HEK293 (cell line): Measurements from ENCODE around the gene CELF4.

Experiments used
- CTCF ChIA-PET: fragments of 350-600 bp; formaldehyde crosslinking; extraction: SDS; loops from one replicate; lab custom pipeline; 2021; ENCODE audit warnings: antibody characterized with exemption; lab: Yijun Ruan, JAX
- POLR2A ChIA-PET: fragments of 300-600 bp; formaldehyde crosslinking; extraction: SDS; loops from one replicate; lab custom pipeline; 2020; ENCODE audit warnings: antibody characterized with exemption, inconsistent platforms; lab: Yijun Ruan, JAX
- H3K27ac ChIP-seq: fragments of 200-500 bp; sonication (Bioruptor generic); 2 replicates; pipeline ENCODE4 v1.5.1; 2014; ENCODE audit warnings: low read depth, low read length, control low read depth, inconsistent platforms; ENCODE audit errors: extremely low read depth
- H3K36me3 ChIP-seq, 2 experiments: fragments of 200-500 bp in 1 of 2; sonication (Bioruptor generic) in 1 of 2; 1 replicate in 1 of 2; 2 replicates in 1 of 2; pipeline ENCODE4 v1.5.1; 2014 to 2017; ENCODE audit warnings: inconsistent platforms in 2 of 2, low read length in 2 of 2; ENCODE audit not compliant: control insufficient read depth in 2 of 2, insufficient read depth in 1 of 2
- H3K4me1 ChIP-seq: fragments of 200-500 bp; sonication (Bioruptor generic); 2 replicates; pipeline ENCODE4 v1.5.1; 2014; ENCODE audit warnings: mild to moderate bottlenecking, low read length, inconsistent platforms; ENCODE audit not compliant: control insufficient read depth, insufficient read depth
- H3K4me3 ChIP-seq: 2 replicates; pipeline ENCODE4 v1.5.1; 2011; ENCODE audit warnings: low read depth, mild to moderate bottlenecking, control low read depth, low read length, moderate library complexity
- H3K9me3 ChIP-seq: fragments of 200-500 bp; sonication (Bioruptor generic); 2 replicates; pipeline ENCODE4 v1.5.1; 2014; ENCODE audit warnings: low read depth, low read length, inconsistent platforms; ENCODE audit not compliant: control insufficient read depth, insufficient read depth
- GLI2 ChIP-seq: fragments of 450-650 bp; formaldehyde crosslinking; IDR thresholded peaks from 2 replicates; pipeline ENCODE4; 2017; ENCODE audit warnings: missing biosample characterization, missing genetic modification characterization, low read depth, borderline replicate concordance
- HOXD13 ChIP-seq: sonication (generic); formaldehyde crosslinking; IDR thresholded peaks from 2 replicates; pipeline ENCODE4 v1.8.0; 2022; ENCODE audit warnings: missing genetic modification reagents, borderline replicate concordance
- KLF7 ChIP-seq: fragments of 450-650 bp; formaldehyde crosslinking; IDR thresholded peaks from 2 replicates; pipeline ENCODE4 v1.5.1; 2016; ENCODE audit warnings: missing biosample characterization, missing genetic modification characterization, borderline replicate concordance
- ZBTB17 ChIP-seq: fragments of 450-650 bp; formaldehyde crosslinking; IDR thresholded peaks from 2 replicates; pipeline ENCODE4 v1.5.1; 2016; ENCODE audit warnings: missing biosample characterization, missing genetic modification characterization
- ZFP37 ChIP-seq: fragments of 450-650 bp; formaldehyde crosslinking; IDR thresholded peaks from 2 replicates; pipeline ENCODE4 v1.5.1; 2016; ENCODE audit warnings: missing biosample characterization, missing genetic modification characterization
- ZNF114 ChIP-seq: fragments of 450-650 bp; formaldehyde crosslinking; IDR thresholded peaks from 2 replicates; pipeline ENCODE4 v1.5.0; 2017; ENCODE audit warnings: missing biosample characterization, missing genetic modification characterization
- ZNF155 ChIP-seq: fragments of 450-650 bp; formaldehyde crosslinking; IDR thresholded peaks from 2 replicates; pipeline ENCODE4 v1.5.1; 2016; ENCODE audit warnings: missing biosample characterization, missing genetic modification characterization
- ZNF354C ChIP-seq: fragments of 450-650 bp; formaldehyde crosslinking; IDR thresholded peaks from 2 replicates; pipeline ENCODE4 v1.5.1; 2016; ENCODE audit warnings: missing biosample characterization, missing genetic modification characterization, low read depth, borderline replicate concordance
- ZNF433 ChIP-seq: fragments of 450-650 bp; formaldehyde crosslinking; IDR thresholded peaks from 2 replicates; pipeline ENCODE4 v1.5.1; 2016; ENCODE audit warnings: missing biosample characterization, missing genetic modification characterization, low read depth
- ZNF501 ChIP-seq: fragments of 450-650 bp; formaldehyde crosslinking; IDR thresholded peaks from 2 replicates; pipeline ENCODE4 v1.5.1; 2016; ENCODE audit warnings: missing biosample characterization, missing genetic modification characterization
- ZNF561 ChIP-seq: fragments of 450-650 bp; IDR thresholded peaks from 2 replicates; pipeline ENCODE4 v1.5.1; 2018; ENCODE audit warnings: missing biosample characterization, missing genetic modification characterization, borderline replicate concordance
- ZNF571 ChIP-seq: fragments of 450-650 bp; formaldehyde crosslinking; IDR thresholded peaks from 2 replicates; pipeline ENCODE4 v1.5.0; 2017; ENCODE audit warnings: missing biosample characterization, missing genetic modification characterization
- ZNF843 ChIP-seq: fragments of 450-650 bp; formaldehyde crosslinking; IDR thresholded peaks from 2 replicates; pipeline ENCODE4 v1.5.1; 2016; ENCODE audit warnings: missing biosample characterization, missing genetic modification characterization
- TF ChIP-seq, protein P1 (sequence below): fragments of 450-650 bp; formaldehyde crosslinking; IDR thresholded peaks from 2 replicates; pipeline ENCODE4 v1.5.1; 2016; ENCODE audit warnings: missing biosample characterization, missing genetic modification characterization, borderline replicate concordance
- TF ChIP-seq, protein P2 (sequence below): fragments of 450-650 bp; formaldehyde crosslinking; IDR thresholded peaks from 2 replicates; pipeline ENCODE4 v1.5.1; 2016; ENCODE audit warnings: missing biosample characterization, missing genetic modification characterization
- TF ChIP-seq, protein P3 (sequence below): fragments of 450-650 bp; formaldehyde crosslinking; IDR thresholded peaks from 2 replicates; pipeline ENCODE4 v1.5.1; 2017; ENCODE audit warnings: missing biosample characterization, missing genetic modification characterization
- TF ChIP-seq, protein P4 (sequence below): fragments of 450-650 bp; formaldehyde crosslinking; IDR thresholded peaks from 2 replicates; pipeline ENCODE4 v1.5.1; 2016; ENCODE audit warnings: missing biosample characterization, missing genetic modification characterization

Gene CELF4

GRCh38 chr18:37544713-37545112 lies 20.9 kb downstream of the CELF4 start (continued):
- TF ChIP-seq, protein P1, sequence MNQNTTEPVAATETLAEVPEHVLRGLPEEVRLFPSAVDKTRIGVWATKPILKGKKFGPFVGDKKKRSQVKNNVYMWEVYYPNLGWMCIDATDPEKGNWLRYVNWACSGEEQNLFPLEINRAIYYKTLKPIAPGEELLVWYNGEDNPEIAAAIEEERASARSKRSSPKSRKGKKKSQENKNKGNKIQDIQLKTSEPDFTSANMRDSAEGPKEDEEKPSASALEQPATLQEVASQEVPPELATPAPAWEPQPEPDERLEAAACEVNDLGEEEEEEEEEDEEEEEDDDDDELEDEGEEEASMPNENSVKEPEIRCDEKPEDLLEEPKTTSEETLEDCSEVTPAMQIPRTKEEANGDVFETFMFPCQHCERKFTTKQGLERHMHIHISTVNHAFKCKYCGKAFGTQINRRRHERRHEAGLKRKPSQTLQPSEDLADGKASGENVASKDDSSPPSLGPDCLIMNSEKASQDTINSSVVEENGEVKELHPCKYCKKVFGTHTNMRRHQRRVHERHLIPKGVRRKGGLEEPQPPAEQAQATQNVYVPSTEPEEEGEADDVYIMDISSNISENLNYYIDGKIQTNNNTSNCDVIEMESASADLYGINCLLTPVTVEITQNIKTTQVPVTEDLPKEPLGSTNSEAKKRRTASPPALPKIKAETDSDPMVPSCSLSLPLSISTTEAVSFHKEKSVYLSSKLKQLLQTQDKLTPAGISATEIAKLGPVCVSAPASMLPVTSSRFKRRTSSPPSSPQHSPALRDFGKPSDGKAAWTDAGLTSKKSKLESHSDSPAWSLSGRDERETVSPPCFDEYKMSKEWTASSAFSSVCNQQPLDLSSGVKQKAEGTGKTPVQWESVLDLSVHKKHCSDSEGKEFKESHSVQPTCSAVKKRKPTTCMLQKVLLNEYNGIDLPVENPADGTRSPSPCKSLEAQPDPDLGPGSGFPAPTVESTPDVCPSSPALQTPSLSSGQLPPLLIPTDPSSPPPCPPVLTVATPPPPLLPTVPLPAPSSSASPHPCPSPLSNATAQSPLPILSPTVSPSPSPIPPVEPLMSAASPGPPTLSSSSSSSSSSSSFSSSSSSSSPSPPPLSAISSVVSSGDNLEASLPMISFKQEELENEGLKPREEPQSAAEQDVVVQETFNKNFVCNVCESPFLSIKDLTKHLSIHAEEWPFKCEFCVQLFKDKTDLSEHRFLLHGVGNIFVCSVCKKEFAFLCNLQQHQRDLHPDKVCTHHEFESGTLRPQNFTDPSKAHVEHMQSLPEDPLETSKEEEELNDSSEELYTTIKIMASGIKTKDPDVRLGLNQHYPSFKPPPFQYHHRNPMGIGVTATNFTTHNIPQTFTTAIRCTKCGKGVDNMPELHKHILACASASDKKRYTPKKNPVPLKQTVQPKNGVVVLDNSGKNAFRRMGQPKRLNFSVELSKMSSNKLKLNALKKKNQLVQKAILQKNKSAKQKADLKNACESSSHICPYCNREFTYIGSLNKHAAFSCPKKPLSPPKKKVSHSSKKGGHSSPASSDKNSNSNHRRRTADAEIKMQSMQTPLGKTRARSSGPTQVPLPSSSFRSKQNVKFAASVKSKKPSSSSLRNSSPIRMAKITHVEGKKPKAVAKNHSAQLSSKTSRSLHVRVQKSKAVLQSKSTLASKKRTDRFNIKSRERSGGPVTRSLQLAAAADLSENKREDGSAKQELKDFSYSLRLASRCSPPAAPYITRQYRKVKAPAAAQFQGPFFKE (tag by site-specific recombination) = no peak
- TF ChIP-seq GLI2 (tag by site-specific recombination) = no peak
- no peak for TF ChIP-seq ZNF843 (tag by site-specific recombination)
- TF ChIP-seq ZBTB17 = no peak
- TF ChIP-seq ZNF433 = no peak
- no peak for TF ChIP-seq HOXD13 (CRISPR knock-in tag)
- no peak for TF ChIP-seq ZNF155
- TF ChIP-seq, all 188 proteins: peak for 0

GRCh38 chr18:37544217-37544616 lies 21.4 kb downstream of the CELF4 start:
- CTCF ChIA-PET = interaction anchor here (0.6 to 0.7 kb wide), 2 partner anchors 10 to 155 kb away, joined by 3 to 4 read pairs; no protein-coding TSS in a partner anchor

More at GRCh38 chr18:37544217-37544616, 21.4 kb downstream of the CELF4 start:
- TF ChIP-seq ZNF571 (tag by site-specific recombination) (no peak), ZNF501 (no peak), ZNF354C (tag by site-specific recombination) (no peak), ZFP37 (tag by site-specific recombination) (no peak), ZNF114 (tag by site-specific recombination) (no peak), KLF7 (no peak), ZNF561 (tag by site-specific recombination) (no peak)
- TF ChIP-seq, protein P2, sequence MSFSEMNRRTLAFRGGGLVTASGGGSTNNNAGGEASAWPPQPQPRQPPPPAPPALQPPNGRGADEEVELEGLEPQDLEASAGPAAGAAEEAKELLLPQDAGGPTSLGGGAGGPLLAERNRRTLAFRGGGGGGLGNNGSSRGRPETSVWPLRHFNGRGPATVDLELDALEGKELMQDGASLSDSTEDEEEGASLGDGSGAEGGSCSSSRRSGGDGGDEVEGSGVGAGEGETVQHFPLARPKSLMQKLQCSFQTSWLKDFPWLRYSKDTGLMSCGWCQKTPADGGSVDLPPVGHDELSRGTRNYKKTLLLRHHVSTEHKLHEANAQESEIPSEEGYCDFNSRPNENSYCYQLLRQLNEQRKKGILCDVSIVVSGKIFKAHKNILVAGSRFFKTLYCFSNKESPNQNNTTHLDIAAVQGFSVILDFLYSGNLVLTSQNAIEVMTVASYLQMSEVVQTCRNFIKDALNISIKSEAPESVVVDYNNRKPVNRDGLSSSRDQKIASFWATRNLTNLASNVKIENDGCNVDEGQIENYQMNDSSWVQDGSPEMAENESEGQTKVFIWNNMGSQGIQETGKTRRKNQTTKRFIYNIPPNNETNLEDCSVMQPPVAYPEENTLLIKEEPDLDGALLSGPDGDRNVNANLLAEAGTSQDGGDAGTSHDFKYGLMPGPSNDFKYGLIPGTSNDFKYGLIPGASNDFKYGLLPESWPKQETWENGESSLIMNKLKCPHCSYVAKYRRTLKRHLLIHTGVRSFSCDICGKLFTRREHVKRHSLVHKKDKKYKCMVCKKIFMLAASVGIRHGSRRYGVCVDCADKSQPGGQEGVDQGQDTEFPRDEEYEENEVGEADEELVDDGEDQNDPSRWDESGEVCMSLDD (tag by site-specific recombination) = no peak
- TF ChIP-seq, protein P3, sequence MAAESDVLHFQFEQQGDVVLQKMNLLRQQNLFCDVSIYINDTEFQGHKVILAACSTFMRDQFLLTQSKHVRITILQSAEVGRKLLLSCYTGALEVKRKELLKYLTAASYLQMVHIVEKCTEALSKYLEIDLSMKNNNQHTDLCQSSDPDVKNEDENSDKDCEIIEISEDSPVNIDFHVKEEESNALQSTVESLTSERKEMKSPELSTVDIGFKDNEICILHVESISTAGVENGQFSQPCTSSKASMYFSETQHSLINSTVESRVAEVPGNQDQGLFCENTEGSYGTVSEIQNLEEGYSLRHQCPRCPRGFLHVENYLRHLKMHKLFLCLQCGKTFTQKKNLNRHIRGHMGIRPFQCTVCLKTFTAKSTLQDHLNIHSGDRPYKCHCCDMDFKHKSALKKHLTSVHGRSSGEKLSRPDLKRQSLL (tag by site-specific recombination) = no peak
- TF ChIP-seq, protein P4, sequence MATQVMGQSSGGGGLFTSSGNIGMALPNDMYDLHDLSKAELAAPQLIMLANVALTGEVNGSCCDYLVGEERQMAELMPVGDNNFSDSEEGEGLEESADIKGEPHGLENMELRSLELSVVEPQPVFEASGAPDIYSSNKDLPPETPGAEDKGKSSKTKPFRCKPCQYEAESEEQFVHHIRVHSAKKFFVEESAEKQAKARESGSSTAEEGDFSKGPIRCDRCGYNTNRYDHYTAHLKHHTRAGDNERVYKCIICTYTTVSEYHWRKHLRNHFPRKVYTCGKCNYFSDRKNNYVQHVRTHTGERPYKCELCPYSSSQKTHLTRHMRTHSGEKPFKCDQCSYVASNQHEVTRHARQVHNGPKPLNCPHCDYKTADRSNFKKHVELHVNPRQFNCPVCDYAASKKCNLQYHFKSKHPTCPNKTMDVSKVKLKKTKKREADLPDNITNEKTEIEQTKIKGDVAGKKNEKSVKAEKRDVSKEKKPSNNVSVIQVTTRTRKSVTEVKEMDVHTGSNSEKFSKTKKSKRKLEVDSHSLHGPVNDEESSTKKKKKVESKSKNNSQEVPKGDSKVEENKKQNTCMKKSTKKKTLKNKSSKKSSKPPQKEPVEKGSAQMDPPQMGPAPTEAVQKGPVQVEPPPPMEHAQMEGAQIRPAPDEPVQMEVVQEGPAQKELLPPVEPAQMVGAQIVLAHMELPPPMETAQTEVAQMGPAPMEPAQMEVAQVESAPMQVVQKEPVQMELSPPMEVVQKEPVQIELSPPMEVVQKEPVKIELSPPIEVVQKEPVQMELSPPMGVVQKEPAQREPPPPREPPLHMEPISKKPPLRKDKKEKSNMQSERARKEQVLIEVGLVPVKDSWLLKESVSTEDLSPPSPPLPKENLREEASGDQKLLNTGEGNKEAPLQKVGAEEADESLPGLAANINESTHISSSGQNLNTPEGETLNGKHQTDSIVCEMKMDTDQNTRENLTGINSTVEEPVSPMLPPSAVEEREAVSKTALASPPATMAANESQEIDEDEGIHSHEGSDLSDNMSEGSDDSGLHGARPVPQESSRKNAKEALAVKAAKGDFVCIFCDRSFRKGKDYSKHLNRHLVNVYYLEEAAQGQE = no peak
- TF ChIP-seq, all 188 proteins: peak for 0
- POLR2A ChIA-PET = no interaction called here
- Histone ChIP-seq H3K36me3 (no peaks in the 10 kb centered on the region), H3K9me3 (no peaks in the 10 kb centered on the region), H3K4me1 (no peaks in the 10 kb centered on the region), H3K27ac (no peak overlapping the region), H3K4me3 (no peak overlapping the region)
